HG03045 (cell line): Measurements from ENCODE around the gene L1CAM.
"Not testable (repeated sequence)": the region's sequence is repeated elsewhere in the genome, so short reads cannot be mapped to it uniquely, and the experiment has no call there.

Source experiments
- ATAC-seq: cut with Tn5 transposase; IDR thresholded peaks from one replicate; pipeline ENCODE4 v1.9.1; 2021; ENCODE audit warnings: mild to moderate bottlenecking, moderate library complexity; ENCODE audit not compliant: unreplicated experiment

Gene L1CAM

DNA sequence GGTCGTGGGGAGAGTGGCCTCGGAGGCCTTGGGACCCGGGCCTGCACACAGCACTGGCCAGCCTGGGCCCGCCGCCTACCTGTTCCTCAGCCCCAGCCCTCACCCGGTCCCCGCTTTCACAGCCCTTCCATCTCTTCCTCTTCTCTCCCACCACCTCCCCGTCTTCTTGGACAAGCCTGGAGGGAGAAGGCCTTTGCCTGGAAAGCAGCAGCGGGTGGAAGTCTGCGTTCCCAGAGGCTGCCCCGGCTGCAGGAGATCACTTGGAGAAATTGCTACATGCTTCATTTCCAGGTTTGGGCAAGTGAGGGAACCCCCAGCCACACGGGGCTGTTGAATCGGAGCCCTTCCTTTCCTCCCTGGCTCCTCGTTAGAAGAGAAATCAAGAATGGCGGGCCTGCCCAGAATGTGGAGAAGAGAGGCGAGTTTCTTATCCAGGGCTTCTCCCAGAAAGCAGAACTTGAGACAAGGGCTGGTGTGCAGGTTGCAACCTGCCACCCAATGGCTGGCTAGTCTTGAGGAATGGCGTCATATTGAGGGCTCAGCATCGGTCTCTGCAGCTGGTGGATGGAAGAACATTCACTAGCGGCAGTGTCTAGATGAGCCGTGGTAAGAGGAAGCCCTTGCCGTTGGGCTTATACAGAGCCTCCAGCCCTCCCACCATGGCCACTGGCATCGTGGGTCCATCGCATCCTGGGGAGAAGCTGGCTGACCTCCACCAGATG lies 54.4 kb downstream of the L1CAM start:
- ATAC-seq = no peak

DNA sequence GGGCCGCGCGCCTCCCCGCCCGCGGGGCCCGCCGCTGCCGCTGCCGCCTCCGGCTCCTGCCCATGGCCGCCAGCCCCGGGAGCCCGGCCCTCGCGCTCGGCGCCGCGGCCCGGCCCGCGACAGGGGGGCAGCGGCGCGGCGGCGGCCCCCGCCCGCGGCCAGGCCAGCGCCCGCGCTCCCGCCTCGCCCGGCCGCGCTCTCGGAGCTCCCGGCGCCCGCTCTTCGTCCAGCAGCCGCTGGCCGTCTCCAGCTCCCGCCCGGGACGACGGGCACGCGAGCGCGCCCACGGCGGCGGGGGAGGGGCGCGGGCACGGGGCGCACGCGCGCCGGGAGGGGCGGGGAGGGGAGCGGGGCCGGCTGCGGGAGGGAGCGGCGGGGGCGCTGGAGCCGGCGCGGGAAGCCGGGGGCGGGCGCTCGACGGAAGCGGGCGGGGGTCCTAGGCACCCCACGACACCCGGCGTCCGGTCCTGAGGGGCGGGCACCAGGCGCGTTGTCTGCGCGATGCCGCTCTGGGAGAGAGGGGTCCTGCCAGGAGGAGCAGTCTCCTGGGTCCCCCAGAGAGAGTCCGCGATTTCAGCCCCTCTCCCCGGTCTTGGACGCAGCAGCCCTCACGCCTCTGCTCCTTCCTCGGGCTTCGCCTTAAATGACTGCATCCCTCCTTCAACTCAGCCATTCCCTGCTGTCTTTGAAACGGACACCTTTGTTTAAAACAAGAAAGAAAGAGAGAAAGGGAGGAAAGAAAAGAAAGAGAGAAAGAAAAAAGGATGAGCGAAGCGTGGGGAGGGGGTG lies 55.1 kb downstream of the L1CAM start:
- ATAC-seq = no peak

DNA sequence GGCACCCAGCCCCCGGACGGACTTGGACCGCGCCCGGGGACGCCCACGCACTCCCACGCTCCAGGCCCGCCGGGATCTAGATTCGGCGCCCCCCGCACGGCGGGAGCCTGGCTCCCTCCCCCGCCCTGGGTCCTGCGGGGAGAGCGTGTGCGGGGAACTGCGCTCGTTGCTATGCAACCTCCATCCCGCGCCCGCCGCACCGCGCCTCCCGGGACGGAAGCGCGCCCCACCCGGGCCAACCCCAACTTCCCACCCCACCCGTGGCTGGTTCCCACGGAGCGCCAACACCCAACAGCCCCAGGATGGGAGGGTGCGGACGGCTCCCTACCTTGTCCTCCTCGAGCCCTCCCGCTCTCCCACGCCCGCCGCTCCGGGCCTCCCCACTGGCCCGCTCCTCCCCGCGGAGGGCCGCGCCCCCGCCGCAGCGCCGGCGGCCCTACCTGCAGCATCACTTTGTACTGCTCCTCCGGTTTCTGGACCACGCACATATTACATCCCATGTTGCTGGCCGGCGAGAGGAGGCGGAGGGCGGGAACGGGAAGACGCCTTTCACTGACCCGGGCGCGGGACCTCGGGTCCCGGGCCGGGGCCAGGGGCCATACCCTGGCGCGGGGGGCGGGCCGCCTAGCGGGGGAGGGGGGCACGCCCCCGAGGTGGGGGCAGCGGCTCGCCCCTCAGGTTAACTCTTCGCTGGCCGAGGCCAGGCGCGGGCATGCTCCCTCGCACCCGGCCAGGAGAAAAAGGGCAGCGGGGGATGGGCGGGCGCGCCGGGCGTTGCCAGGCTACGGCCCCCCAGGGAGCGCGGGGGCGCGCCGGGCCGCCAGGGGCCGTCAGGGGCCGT lies 56.0 kb downstream of the L1CAM start, which contains the start of gene PDZD4:
Gene PDZD4 (minus strand): TSS at position 746 of the 841 bp plus-strand sequence. CDS start 246 bp downstream, at position 500.
- ATAC-seq = no peak

GRCh38 chrX:153829549-153829798 lies 56.5 kb downstream of the L1CAM start:
- ATAC-seq = no peak

GRCh38 chrX:153828723-153829548 lies 57.0 kb downstream of the L1CAM start:
- ATAC-seq = no peak

- no peak for ATAC-seq
Observed at GRCh38 chrX:153828308-153828707, 57.7 kb downstream of the L1CAM start.

DNA sequence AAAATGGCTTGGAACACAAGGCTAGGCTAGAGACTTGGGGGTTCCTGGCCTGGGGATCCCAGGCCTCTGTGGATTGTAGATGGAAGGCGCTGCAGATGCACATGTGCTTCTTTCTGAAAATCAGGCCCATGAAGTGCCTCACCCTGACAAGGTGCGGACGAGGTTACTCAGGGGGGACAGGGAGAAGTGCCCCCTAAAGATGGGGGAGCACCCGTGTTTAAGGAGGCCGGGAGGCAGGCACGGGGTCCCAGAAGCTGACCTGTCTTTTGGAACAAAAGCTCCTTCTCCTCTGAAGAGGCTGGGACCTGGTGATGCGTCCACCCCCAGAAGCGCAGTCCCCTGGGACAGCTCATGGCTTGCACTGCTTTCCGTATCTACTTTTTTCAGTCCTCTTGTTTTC lies 58.1 kb downstream of the L1CAM start:
- no peak for ATAC-seq

GRCh38 chrX:153827016-153827415 lies 59.0 kb downstream of the L1CAM start:
- no peak for ATAC-seq

DNA sequence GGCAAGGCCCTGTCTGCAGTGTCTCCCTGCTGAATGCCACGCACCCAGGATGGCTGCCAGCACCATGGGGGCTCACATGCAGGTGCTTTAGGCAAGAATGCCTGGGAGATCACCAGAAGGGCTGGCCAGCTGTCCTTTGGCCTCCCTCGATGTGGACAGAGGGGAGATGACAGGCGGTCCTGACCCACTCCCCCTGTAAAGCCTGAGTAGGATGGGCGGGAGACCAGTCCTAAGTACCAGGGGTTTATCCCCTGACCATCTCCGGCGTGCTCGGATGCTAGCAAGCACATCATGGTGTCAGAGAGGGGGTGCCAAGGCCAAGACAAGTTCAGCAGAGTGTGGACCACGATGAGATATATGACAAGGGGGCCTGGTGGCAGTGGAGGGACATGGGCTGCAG lies 60.9 kb downstream of the L1CAM start:
- no peak for ATAC-seq

- ATAC-seq = no peak
Observed at GRCh38 chrX:153824348-153824747, 61.6 kb downstream of the L1CAM start.

- ATAC-seq = no peak
Observed at GRCh38 chrX:153821066-153821465, 64.9 kb downstream of the L1CAM start.

GRCh38 chrX:153820601-153821000 lies 65.4 kb downstream of the L1CAM start:
- no peak for ATAC-seq

GRCh38 chrX:153819384-153820040 lies 66.5 kb downstream of the L1CAM start:
- no peak for ATAC-seq

- ATAC-seq = no peak
Observed at GRCh38 chrX:153818571-153819383, 67.2 kb downstream of the L1CAM start.

DNA sequence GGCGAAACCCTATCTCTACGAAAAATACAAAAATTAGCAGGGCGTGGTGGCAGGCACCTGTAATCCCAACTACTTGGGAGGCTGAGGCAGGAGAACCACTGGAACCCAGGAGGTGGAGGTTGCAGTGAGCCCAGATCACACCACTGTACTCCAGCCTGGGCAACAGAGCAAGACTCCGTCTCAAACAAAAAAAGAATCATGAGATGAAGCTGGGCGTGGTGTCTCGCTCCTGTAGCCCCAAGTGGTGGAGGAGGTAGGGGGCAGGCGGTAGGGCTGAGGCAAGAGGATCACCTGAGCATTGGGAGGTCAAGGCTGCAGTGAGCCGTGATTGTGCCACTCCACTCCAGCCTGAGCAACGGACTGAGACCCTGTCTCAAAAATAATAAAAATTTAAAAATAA lies 67.9 kb downstream of the L1CAM start:
- ATAC-seq = not testable (repeated sequence)

DNA sequence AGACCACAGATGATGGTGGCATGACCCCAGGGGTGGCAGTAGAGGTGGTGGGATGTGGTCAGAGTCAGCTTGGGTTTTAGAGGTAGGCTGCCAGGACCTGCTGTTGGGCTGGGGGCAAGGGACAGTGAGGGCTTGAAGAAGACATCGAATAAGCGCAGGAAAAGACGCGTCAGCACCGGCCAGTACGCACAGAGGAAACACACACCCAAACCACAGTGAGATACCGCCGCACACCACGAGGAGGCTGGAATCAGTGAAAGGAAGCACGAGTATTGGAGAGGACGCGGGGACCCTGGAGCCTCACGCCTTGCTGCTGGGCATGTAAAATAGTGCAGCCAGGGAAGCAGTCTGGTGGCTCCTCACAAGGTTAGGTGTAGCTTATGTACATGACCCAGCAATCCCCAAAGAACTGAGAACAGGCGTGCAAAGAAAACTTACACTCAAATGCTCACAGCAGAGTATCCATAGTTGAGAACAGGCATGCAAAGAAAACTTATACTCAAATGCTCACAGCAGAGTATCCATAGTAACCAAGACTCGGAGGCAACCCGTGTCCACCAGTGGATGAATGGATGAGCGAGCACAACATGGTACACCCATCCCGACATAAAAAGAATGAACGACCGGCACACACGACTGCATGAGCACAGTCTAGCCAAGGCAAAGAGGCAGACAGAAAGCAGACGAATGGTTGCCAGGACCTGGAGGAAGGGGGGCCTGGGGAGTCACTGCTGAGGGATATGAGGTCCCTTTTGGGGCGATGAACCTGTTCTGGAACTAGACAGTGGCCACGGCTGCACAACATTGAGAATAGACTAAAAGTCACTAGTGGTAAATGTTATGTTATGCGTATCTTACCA lies 68.9 kb downstream of the L1CAM start:
- ATAC-seq = no peak

DNA sequence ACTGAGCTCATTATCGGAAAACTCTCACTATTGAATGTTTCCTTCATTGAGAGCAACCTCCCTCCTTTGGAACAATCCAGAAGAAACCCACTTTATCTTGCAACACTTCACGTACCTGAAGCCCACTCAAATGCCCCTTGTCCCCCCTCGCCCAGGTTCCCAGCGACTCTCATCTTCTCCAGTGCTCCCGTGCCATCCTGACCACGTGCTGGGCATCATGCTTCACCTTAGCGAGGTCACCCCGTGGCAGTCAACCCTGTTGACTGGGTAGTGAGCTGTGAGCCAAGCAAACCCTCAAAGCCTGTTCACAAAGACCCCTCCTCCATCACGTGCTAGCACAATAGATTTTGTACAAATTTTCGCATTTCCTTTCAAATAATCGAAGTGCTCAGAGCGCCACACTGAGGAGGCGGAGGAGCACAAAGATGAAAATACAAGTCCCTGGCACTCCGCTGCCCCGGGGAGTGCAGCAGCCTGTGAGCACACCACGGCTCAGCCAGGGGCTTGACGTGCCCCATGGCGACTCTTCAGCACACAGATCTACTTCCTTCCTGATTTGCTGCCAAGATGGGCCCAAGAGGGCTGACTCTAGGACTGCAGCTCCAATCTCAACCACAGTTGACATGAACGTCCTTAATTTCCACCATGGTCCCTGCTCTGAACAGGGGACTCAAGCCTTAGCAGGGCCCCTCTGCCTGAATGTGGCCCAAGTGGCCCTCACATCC lies 71.2 kb downstream of the L1CAM start:
- no peak for ATAC-seq

- no peak for ATAC-seq
Observed at GRCh38 chrX:153813161-153813560, 72.8 kb downstream of the L1CAM start.
